Measurements from ENCODE around the gene GALNT3.
A peak's percentile ranks its signal among the peaks of the same experiment; 100 is the strongest.

Gene GALNT3

GRCh38 chr2:165697748-165698443 is 96.2 kb downstream of the GALNT3 start:
- Histone ChIP-seq H3K4me1 (ENCODE audit: control insufficient read depth, insufficient read depth, low read length) (peaks cover 4% of the 10 kb centered on the region; the same call in 1 of the 2 replicates), H3K36me3 (ENCODE audit: control insufficient read depth, insufficient read depth, low read length) (no peaks in the 10 kb centered on the region), H3K4me3 (ENCODE audit: low read length) (no peak overlapping the region), H3K27ac (ENCODE audit: low read length) (peak overlapping the region; percentile 20), H3K9me3 (ENCODE audit: control insufficient read depth, insufficient read depth, low read length) (no peaks in the 10 kb centered on the region), H3K27me3 (ENCODE audit: control insufficient read depth, insufficient read depth, low read length) (no peaks in the 10 kb centered on the region)
- no peak for DNase-seq (ENCODE audit: low read depth, low spot score)
- no CpG with 5 or more reads among the region's 4 CpGs for WGBS (ENCODE audit: insufficient coverage, insufficient read length)

All from iPS DF 6.9 (cell line).